GM21390 (cell line): ENCODE measurements around the gene DDX42.

Source experiments
- ATAC-seq: cut with Tn5 transposase; IDR thresholded peaks from one replicate; pipeline ENCODE4 v1.9.1; 2021; ENCODE audit not compliant: unreplicated experiment

The DDX42 gene, protein sequence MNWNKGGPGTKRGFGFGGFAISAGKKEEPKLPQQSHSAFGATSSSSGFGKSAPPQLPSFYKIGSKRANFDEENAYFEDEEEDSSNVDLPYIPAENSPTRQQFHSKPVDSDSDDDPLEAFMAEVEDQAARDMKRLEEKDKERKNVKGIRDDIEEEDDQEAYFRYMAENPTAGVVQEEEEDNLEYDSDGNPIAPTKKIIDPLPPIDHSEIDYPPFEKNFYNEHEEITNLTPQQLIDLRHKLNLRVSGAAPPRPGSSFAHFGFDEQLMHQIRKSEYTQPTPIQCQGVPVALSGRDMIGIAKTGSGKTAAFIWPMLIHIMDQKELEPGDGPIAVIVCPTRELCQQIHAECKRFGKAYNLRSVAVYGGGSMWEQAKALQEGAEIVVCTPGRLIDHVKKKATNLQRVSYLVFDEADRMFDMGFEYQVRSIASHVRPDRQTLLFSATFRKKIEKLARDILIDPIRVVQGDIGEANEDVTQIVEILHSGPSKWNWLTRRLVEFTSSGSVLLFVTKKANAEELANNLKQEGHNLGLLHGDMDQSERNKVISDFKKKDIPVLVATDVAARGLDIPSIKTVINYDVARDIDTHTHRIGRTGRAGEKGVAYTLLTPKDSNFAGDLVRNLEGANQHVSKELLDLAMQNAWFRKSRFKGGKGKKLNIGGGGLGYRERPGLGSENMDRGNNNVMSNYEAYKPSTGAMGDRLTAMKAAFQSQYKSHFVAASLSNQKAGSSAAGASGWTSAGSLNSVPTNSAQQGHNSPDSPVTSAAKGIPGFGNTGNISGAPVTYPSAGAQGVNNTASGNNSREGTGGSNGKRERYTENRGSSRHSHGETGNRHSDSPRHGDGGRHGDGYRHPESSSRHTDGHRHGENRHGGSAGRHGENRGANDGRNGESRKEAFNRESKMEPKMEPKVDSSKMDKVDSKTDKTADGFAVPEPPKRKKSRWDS

DNA sequence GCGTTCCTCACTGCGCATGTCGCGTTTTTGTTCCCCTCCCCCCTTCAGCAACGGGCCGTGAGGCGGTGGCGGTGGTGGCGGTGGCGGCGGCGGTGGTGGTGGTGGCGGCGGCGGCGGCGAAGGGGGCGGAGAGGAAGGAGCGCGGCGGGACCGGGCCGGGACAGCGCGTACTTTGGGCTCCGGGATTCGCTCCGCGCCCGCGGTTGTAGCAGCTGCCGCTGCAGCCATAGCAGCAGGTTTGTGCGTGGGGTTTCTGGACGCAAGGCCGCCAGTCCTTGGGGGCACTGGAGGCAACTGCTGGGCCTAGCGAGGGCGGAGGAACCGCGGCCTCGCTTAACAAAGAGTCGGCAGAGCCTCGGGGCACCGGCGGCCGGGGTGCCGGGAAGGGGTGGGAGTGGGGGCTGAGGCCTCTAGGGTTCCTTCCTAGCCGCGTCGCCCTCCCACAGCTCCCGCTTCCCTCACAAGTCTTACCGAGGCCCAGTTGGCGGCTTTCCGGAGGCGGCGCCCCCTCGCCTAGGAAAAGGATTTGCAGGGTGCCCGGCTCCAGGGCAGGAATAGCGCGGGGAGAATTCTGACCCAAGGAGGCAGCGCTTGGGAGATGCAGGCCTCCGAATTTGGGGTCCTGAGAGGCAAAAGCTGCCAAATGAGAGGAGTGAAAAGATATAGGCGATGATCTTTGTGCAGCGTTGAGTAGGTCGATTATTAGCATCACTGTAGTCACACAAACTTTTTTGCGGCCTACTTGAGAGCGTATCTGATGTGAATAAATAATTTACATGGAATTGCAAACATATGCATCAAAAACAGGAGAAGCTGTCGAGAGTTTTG is at the start of gene DDX42:
DDX42 (plus strand) TSS at position 30 of the 828 bp plus-strand sequence. CDS start 12,880 bp downstream, outside the sequence.
- ATAC-seq: no peak

GRCh38 chr17:63735691-63736090 is 38.3 kb upstream of the DDX42 start:
- no peak for ATAC-seq

GRCh38 chr17:63740464-63741142 is 33.4 kb upstream of the DDX42 start:
- ATAC-seq: no peak

DNA sequence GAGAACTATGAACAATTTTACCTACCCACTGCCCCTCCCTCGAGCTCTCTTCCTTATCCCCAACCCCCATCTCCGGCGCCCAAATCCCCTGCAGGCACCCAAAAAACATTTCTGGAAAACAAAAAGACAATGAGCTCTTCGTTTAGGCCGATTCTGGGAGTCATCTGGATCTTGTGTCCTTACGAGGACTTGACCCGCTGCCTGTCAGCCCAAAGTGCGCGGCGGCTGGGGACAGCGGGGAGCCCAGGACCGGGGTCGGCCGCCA is 32.9 kb upstream of the DDX42 start:
- peak; percentile 16 for ATAC-seq

GRCh38 chr17:63741408-63742173 is 32.4 kb upstream of the DDX42 start, which contains the start of gene STRADA:
TSS of gene STRADA (minus strand) at chr17:63741799. CDS start at chr17:63728369, 13,430 bp downstream.
- ATAC-seq: peak; percentile 85

DNA sequence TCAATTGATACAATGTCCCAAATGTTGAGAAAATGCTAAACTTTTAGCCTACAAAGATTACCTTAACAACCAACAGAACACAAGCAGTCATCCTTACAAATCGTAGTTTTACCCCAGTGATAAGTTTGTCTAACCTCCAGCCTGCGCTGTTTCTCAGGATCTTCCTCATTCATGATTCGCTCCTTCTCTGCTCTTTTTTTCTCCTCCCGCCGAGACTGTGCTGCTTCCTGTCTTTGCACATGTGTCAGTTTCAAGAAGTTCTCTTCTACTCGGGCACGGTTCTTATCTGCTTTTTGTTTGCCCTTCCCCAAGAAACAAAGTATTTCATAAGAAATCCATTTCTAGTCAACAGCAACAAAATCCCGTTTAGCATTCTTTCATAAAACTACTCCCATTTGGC is 22.2 kb upstream of the DDX42 start:
- no peak for ATAC-seq

- ATAC-seq: no peak
Measured at GRCh38 chr17:63752707-63753106, 21.3 kb upstream of the DDX42 start.

GRCh38 chr17:63753215-63753614 is 20.8 kb upstream of the DDX42 start:
- no peak for ATAC-seq

GRCh38 chr17:63754046-63754445 is 19.9 kb upstream of the DDX42 start:
- ATAC-seq: no peak

- no peak for ATAC-seq
Measured at GRCh38 chr17:63758428-63758827, 15.5 kb upstream of the DDX42 start.

- ATAC-seq: no peak
Measured at GRCh38 chr17:63760771-63761539, 13.0 kb upstream of the DDX42 start.

DNA sequence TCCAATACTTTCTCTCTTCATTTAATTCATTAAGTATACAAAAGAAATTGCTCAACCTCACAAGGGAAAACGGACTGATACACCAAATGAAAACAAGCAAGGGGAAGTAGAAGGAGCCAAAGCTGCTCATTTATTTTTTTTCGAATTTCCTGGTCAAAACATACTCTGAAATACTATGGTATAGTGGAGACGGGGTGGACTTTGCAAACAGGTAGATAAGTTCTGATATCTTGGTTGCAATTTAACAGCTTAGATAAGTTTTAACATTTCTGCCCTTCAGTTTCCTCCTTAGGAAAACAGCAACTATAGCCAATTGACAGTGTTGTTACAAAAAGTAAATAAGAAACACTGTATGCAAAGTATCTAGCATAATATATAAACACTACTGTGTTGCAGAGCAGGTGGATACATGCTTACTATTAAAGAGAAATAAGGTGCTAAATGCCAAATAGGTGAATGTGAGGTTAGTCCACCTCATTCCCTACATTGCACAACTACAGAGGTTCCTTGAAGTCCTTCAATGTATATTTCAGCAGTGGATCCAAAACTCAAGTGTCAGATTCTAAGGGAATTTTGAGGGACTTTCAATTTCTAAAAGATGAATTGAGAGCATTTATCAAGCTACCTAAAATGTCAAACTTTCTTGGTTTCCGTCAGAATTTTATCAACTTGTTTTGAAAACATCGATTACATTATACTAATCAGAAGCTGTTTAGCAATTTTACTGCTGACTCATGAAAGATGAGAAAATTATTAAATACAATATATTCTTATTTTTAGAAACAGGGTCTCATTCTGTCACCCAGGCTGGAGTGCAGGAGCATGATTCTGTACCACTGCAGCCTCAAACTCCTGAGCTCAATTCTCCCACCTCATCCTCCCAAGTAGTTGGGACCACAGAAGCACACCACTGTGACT is 11.6 kb upstream of the DDX42 start:
- ATAC-seq: no peak

- ATAC-seq: no peak
Measured at GRCh38 chr17:63764716-63765115, 9.3 kb upstream of the DDX42 start.

- no peak for ATAC-seq
Measured at GRCh38 chr17:63766754-63767153, 7.2 kb upstream of the DDX42 start.

DNA sequence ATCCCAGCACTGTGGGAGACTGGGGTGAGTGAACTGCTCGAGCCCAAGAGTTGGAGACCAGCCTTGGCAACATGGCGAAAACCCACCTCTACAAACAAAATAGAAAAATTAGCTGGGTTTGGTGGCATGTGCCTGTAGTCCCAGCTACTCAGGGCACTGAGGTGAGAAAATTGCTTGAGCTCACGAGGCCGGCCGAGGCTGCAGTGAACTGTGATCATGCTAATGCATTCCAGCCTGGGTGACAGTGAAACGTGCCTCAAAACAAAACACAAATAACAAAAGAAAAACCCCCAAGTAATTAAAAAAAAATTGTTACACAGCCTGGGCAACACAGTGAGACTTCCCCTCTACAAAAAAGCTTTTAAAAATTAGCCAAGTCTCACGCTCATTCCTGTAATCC is 5.5 kb upstream of the DDX42 start:
- ATAC-seq: no peak

DNA sequence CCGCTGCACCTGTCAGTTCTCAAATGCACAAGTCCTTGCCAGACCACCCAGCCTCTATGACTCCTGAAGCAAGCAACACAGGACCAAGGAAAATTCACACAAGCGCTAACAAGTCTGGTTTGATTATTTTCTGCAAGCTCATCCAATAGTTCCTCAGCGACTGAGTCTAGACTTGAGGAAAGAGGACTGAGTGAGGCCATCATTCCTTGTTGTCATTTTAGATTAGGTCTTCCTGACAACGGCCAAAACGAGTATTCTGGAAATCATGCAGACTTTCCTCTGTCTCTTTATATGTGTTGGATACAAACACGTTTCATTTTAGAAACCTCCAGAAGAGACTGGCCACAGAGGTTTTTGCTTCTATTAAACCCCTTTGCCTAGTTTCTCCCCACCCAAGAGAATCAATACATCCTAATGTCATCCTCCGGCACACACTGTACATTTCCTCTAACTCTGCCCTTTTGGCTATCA is 1.1 kb upstream of the DDX42 start:
- no peak for ATAC-seq

- ATAC-seq: peak; percentile 90
Measured at GRCh38 chr17:63773272-63774140, 464 bp upstream of the DDX42 start, which contains the start of gene CCDC47. TSS of gene CCDC47 (minus strand) at chr17:63773597. CDS start at chr17:63766175, 7,422 bp downstream.
